B cell (primary cell): ENCODE measurements around the gene PRAME. TPM values are rescaled to one million over a fixed set of nuclear protein-coding genes. Genes with fewer than 3 reads are reported as not detected.
"Not testable (repeated sequence)": the region's sequence is repeated elsewhere in the genome, so short reads cannot be mapped to it uniquely, and the experiment has no call there.

Experiments used
- ATAC-seq: fragments of 200-7000 bp; cut with Tn5 transposase; one replicate; pipeline ENCODE4 v1.10.0; 2021; ENCODE audit warnings: low read depth, mild to moderate bottlenecking, moderate number of reproducible peaks, moderate library complexity
- CTCF ChIA-PET: fragments of 350-600 bp; sonication (Branson Sonifier 250); formaldehyde crosslinking; loops from one replicate; lab custom pipeline; 2021; ENCODE audit warnings: antibody characterized with exemption, inconsistent platforms; lab: Charles Lee
- POLR2A ChIA-PET: fragments of 350-600 bp; sonication (Branson Sonifier 250); formaldehyde crosslinking; loops from one replicate; lab custom pipeline; 2021; ENCODE audit warnings: antibody characterized with exemption; lab: Charles Lee
- DNase-seq: peaks from one replicate; pipeline ENCODE4 v3.0.0; 2013
- H2AFZ ChIP-seq: 2 replicates; pipeline ENCODE4 v1.6.1; 2012; ENCODE audit warnings: mild to moderate bottlenecking, low read depth, low read length; ENCODE audit not compliant: insufficient read depth, poor library complexity, severe bottlenecking
- H3K27ac ChIP-seq, 2 donors: 1 replicate in 1 of 2; 2 replicates in 1 of 2; pipeline ENCODE4 v1.5.1; 2012 to 2013; ENCODE audit warnings: low read length in 2 of 2, mild to moderate bottlenecking in 2 of 2, moderate library complexity in 1 of 2
- H3K27me3 ChIP-seq, 4 experiments: fragments of 200-600 bp in 1 of 4; sonication (generic) in 1 of 4; replicated peaks in 1 of 4; 1 replicate in 2 of 4; 2 replicates in 2 of 4; pipeline versions ENCODE4 v1.6.1 to v1.7.0; 2013 to 2016; ENCODE audit warnings: low read length in 3 of 4, mild to moderate bottlenecking in 2 of 4, mixed read lengths in 1 of 4, moderate library complexity in 1 of 4; ENCODE audit not compliant: insufficient read depth in 4 of 4, control insufficient read depth in 3 of 4; ENCODE audit errors: control extremely low read depth in 1 of 4
- H3K36me3 ChIP-seq, 2 experiments: replicated peaks in 1 of 2; 1 replicate in 1 of 2; 2 replicates in 1 of 2; pipeline versions ENCODE4 v1.6.1 to v1.7.1; 2013; ENCODE audit warnings: low read length in 1 of 2; ENCODE audit not compliant: insufficient read depth in 2 of 2, control insufficient read depth in 1 of 2; ENCODE audit errors: control extremely low read depth in 1 of 2, extremely low read depth in 1 of 2
- H3K4me1 ChIP-seq, 2 donors: fragments of 200-600 bp in 1 of 2; sonication (generic) in 1 of 2; 1 replicate in 1 of 2; 2 replicates in 1 of 2; pipeline versions ENCODE4 v1.5.1 to v1.6.1; 2013 to 2017; ENCODE audit warnings: low read length in 2 of 2; ENCODE audit not compliant: control insufficient read depth in 2 of 2, insufficient read depth in 2 of 2
- H3K4me2 ChIP-seq: replicated peaks from 2 replicates; pipeline ENCODE3; 2012; ENCODE audit warnings: mild to moderate bottlenecking, low read depth, low read length; ENCODE audit not compliant: poor library complexity, severe bottlenecking
- H3K4me3 ChIP-seq, 5 experiments: fragments of 200-600 bp in 1 of 5; sonication (generic) in 1 of 5; 1 replicate in 3 of 5; 2 replicates in 2 of 5; pipeline versions ENCODE4 v1.5.1 to v1.7.0; 2011 to 2016; ENCODE audit warnings: low read length in 4 of 5, mild to moderate bottlenecking in 4 of 5, low read depth in 2 of 5, control low read depth in 1 of 5, moderate library complexity in 1 of 5; ENCODE audit not compliant: insufficient read depth in 1 of 5; ENCODE audit errors: control extremely low read depth in 1 of 5, extremely low read depth in 1 of 5
- H3K79me2 ChIP-seq: fragments of 200-600 bp; sonication (generic); one replicate; pipeline ENCODE4 v1.6.0; 2016; ENCODE audit warnings: low read length; ENCODE audit not compliant: control insufficient read depth, insufficient read depth
- H3K9ac ChIP-seq: fragments of 200-600 bp; sonication (generic); 2 replicates; pipeline ENCODE4 v1.6.1; 2017; ENCODE audit warnings: mild to moderate bottlenecking, low read length, moderate library complexity
- H3K9me3 ChIP-seq, 3 donors: one replicate each; pipeline versions ENCODE4 v1.6.1 to v1.7.1; 2013; ENCODE audit warnings: low read length in 2 of 3; ENCODE audit not compliant: control insufficient read depth in 2 of 3, insufficient read depth in 1 of 3; ENCODE audit errors: control extremely low read depth in 1 of 3
- H4K20me1 ChIP-seq: 2 replicates; pipeline ENCODE4 v1.6.0; 2012; ENCODE audit warnings: mild to moderate bottlenecking, low read length; ENCODE audit not compliant: insufficient read depth, control insufficient read depth, poor library complexity, severe bottlenecking
- H3K27ac Mint-ChIP-seq: one replicate; pipeline ENCODE4 v1.8.0; 2021; ENCODE audit warnings: mixed read lengths
- H3K27me3 Mint-ChIP-seq: one replicate; pipeline ENCODE4 v1.8.0; 2021; ENCODE audit warnings: mixed read lengths
- H3K4me1 Mint-ChIP-seq: one replicate; pipeline ENCODE4 v1.8.0; 2021; ENCODE audit warnings: mixed read lengths
- H3K4me3 Mint-ChIP-seq: one replicate; pipeline ENCODE4 v1.8.0; 2021; ENCODE audit warnings: mixed read lengths
- H3K9me3 Mint-ChIP-seq: one replicate; pipeline ENCODE4 v1.8.0; 2022; ENCODE audit warnings: mixed read lengths; ENCODE audit not compliant: insufficient read depth
- EZH2 ChIP-seq: IDR thresholded peaks from 2 replicates; pipeline ENCODE4 v1.6.1; 2012; ENCODE audit warnings: borderline replicate concordance, low read depth, mild to moderate bottlenecking, moderate library complexity, low read length; ENCODE audit not compliant: insufficient read depth, poor library complexity, severe bottlenecking
- WGBS: methylation state at CpG from one replicate; pipeline ENCODE4 v1.1.5; 2013; ENCODE audit warnings: missing lambda C conversion rate; ENCODE audit not compliant: insufficient coverage; 5-methylcytosine and 5-hydroxymethylcytosine counted together
- intact Hi-C: fragments of 100-400 bp; cut with micrococcal nuclease; formaldehyde crosslinking; loops from one replicate; pipeline ENCODE4 v1.10.0; 2022
- polyA plus RNA-seq: library from polyadenylated mRNA; depleted of rRNA; stranded (reverse); fragments of >200 nt; gene quantifications from 2 replicates; pipeline ENCODE4 v1.2.3, GENCODE V29; 2012
- total RNA-seq, 2 donors: library from RNA; stranded (reverse); fragments of 120-200 nt in 1 of 2; gene quantifications; 1 replicate in 1 of 2; 2 replicates in 1 of 2; pipeline versions ENCODE4 v1.2.3 to v1.2.4, GENCODE V29; 2013 to 2022
- TF ChIP-seq, protein P1 (sequence below): fragments of 200-600 bp; IDR thresholded peaks from one replicate; pipeline ENCODE4 v1.8.0; 2022; ENCODE audit warnings: antibody characterized with exemption, mild to moderate bottlenecking

Gene PRAME
- total and polyA plus RNA-seq, 2 donors (not counting 1 experiment from before 2014, with no cell fraction given) = 0.63 TPM; not detected in 1

DNA sequence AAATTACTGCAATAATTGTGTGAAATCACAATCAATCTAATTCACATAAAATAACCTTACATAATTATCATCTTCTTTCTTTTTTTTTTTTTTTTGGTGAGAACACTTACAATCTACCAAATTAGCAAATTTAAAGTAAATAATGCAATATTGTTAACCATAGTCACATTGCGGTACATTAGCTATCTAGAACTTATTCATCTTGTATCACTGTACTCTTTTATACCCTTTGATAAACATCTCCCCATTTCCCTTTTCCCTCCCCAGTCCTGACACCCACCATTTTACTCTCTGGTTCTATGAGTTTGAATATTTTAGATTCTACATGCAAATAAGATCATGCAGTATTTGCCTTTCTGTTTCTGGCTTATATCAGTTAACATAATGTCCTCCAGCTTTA is 24.0 kb upstream of the PRAME start:
- Histone ChIP-seq H3K4me1 (peaks cover 26 to 34% of the 10 kb centered on the region in 2 donors), H3K27ac (no peak overlapping the region), H3K36me3 (no peaks in the 10 kb centered on the region), H3K27me3 (no peaks in the 10 kb centered on the region), H2AFZ (no peak overlapping the region), H3K79me2 (no peaks in the 10 kb centered on the region), H3K4me2 (no peak overlapping the region), H3K4me3 (no peak overlapping the region), H4K20me1 (no peaks in the 10 kb centered on the region), H3K9ac (no peak overlapping the region), H3K9me3 (peaks cover 0 to 9% (median 0%) of the 10 kb centered on the region in 3 donors)
- CTCF ChIA-PET = interaction anchor here (0.6 to 2.0 kb wide), 2 partner anchors 372 to 413 kb away, joined by 3 to 6 read pairs; no protein-coding TSS in a partner anchor
- DNase-seq (no peak), ATAC-seq (no peak)
- no peak overlapping the region for H3K4me3 Mint-ChIP-seq
- H3K27me3 Mint-ChIP-seq = no peaks in the 10 kb centered on the region
- no peak for TF ChIP-seq EZH2
- TF ChIP-seq, protein P1, sequence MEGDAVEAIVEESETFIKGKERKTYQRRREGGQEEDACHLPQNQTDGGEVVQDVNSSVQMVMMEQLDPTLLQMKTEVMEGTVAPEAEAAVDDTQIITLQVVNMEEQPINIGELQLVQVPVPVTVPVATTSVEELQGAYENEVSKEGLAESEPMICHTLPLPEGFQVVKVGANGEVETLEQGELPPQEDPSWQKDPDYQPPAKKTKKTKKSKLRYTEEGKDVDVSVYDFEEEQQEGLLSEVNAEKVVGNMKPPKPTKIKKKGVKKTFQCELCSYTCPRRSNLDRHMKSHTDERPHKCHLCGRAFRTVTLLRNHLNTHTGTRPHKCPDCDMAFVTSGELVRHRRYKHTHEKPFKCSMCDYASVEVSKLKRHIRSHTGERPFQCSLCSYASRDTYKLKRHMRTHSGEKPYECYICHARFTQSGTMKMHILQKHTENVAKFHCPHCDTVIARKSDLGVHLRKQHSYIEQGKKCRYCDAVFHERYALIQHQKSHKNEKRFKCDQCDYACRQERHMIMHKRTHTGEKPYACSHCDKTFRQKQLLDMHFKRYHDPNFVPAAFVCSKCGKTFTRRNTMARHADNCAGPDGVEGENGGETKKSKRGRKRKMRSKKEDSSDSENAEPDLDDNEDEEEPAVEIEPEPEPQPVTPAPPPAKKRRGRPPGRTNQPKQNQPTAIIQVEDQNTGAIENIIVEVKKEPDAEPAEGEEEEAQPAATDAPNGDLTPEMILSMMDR = no peak
- H3K9me3 Mint-ChIP-seq = no peaks in the 10 kb centered on the region
- no CpG with 5 or more reads among the region's 1 CpG for WGBS
- POLR2A ChIA-PET = no interaction called here
- H3K27ac Mint-ChIP-seq = no peak overlapping the region
- intact Hi-C loops = loop anchor here (10.0 kb wide), 1 partner anchor 378 kb away; no protein-coding TSS in a partner anchor
- peaks cover 33% of the 10 kb centered on the region for H3K4me1 Mint-ChIP-seq

DNA sequence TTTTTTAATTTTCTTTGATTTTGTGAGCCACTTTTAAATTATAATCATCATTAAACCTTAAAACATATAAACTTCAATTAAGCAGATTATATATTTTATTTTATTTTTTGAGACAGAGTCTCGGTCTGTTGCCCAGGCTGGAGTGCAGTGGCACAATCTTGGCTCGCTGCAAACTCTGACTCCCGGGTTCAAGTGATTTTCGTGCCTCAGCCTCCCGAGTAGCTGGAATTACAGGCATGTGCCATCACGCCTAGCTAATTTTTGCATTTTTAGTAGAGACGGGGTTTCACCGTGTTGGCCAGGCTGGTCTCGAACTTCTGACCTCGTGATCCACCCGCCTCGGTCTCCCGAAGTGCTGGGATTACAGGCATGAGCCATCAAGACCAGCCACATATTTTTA is 22.5 kb upstream of the PRAME start:
- H3K4me3 ChIP-seq, DNase-seq, H3K9me3 ChIP-seq, H3K4me2 ChIP-seq, H4K20me1 ChIP-seq, H3K27ac ChIP-seq, H3K27me3 Mint-ChIP-seq, H3K27ac Mint-ChIP-seq, H2AFZ ChIP-seq, ATAC-seq, H3K9me3 Mint-ChIP-seq, H3K9ac ChIP-seq, H3K4me3 Mint-ChIP-seq, POLR2A ChIA-PET, H3K27me3 ChIP-seq, H3K36me3 ChIP-seq, H3K79me2 ChIP-seq: not testable (repeated sequence)
- CTCF ChIA-PET = interaction anchor here (2.0 kb wide), 1 partner anchor 373 kb away, joined by 6 read pairs; no protein-coding TSS in a partner anchor
- intact Hi-C loops = loop anchor here (10.0 kb wide), 1 partner anchor 377 kb away; no protein-coding TSS in a partner anchor
- peaks cover 13 to 20% of the 10 kb centered on the region in 2 donors for H3K4me1 ChIP-seq
- H3K4me1 Mint-ChIP-seq = peaks cover 19% of the 10 kb centered on the region
- 97% methylated on average over 10 of the region's 13 CpGs for whole genome bisulfite sequencing
